Ecto neural progenitor cell (in vitro differentiated cells): ENCODE results near the gene C19orf73.

Source experiments
- DNase-seq: peaks from one replicate; pipeline ENCODE4 v3.0.0-alpha.2; 2018; ENCODE audit warnings: low spot score

Gene C19orf73

GRCh38 chr19:49101160-49101559 is 17.8 kb downstream of the C19orf73 start:
- DNase-seq: no peak

- no peak for DNase-seq
Measured at GRCh38 chr19:49098795-49099194, 20.1 kb downstream of the C19orf73 start.

DNA sequence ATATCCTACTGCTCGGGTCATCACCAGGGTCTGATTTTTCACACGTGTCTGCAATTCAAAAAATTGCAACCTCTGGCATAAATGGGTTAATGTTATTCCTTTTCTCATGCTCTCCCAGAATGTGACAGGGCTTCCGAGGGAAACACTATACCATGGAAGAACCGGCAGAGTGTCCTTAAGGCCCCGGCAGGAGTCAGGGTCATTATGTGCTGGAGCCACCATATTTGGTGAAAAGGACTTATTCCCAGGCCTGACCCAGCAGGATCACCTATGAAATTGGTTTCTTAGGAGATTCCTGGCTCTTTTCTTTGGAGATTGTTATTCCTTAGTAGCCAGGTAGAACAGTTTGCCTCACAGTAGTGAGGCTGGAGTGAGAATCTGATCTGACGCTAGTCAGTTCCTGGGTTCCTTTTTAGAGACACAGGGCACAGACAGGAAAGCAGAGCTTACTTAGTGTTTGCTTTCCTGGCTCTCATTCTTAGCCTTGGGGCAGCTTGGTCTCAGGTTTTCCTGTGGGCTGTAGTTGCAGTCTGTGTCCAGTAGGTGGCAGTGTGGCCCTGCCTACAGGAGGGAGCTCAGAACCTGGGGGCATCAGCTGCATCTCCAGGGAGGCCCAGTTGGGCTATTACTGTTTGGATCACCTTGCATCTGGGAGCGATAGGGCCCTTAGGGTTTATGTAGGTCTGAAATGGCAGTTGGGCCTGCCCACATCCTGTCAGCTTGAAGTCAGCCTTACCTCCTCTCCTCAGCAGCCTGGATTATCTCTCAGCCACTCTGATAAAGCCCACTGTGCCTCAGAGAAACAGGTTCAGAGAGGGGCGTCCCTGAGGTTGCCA is 21.3 kb downstream of the C19orf73 start:
- DNase-seq: peak; percentile 85

- no peak for DNase-seq
Measured at GRCh38 chr19:49094505-49095482, 24.1 kb downstream of the C19orf73 start.

DNA sequence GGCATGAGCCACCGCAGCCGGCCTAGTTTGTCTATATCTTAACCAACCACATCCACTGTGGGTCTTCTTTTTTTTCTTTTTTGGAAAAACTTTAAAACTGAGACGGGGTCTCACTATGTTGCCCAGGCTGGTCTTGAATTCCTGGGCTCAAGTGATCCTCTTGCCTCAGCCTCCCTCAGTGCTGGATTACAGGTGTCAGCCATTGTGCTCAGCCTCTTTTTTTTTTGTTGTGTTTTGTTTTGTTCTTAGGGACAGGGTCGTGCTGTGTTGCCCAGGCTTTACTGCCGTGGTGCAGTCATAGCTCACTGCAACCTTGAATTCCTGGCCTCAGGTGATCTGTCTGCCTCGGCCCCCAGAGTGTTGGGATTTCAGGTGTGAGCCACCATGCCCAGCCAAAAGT is 26.3 kb downstream of the C19orf73 start:
- no peak for DNase-seq

DNA sequence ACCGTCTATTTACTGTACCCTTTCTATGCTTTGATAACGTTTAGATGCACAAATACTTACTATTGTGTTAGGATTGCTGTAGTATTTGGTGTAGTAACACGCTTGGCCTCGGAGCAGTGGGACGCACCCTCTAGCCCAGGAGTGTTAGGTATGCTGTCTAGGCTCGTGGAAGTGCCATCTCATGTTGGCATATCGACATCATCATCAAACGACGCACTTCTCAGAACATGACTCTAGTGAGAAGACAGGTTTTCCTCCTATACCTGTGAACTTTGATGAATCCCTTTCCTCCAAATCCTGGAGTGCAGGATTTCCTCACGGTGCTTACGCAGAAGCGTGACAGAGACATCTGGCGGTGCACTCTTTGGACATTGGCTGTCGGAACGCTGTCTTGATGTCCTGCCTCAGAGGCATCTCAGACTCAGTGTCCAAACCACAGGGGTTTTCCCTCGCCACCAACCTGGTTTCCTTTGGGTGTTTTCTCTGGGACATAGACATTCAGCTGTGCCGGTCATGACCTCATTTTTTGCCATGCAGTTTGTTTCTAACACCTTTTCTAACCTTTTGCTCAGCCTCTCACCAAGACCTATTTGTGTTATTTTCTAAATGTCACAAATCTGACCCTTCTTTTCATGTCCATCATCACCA is 27.4 kb downstream of the C19orf73 start:
- no peak for DNase-seq

- no peak for DNase-seq
Measured at GRCh38 chr19:49086296-49086695, 32.6 kb downstream of the C19orf73 start.

DNA sequence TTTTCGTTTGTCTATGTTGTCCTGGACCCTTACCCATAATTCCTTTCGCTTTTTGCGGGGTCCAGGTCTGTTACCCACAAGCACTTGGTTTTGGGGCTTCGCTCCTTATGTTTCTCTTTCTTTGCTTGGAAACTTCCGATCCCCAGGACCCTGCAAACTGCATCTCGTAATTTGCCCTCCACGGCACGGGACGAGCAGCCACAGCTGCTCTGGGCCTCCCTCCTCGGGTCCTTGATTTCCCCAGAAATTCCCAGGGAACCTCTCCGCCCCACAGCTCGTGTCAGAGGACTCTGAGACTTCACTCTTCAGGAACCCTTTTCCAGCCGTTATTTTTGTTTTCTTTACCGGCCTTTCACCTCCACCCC is 33.1 kb downstream of the C19orf73 start:
- DNase-seq: no peak

DNA sequence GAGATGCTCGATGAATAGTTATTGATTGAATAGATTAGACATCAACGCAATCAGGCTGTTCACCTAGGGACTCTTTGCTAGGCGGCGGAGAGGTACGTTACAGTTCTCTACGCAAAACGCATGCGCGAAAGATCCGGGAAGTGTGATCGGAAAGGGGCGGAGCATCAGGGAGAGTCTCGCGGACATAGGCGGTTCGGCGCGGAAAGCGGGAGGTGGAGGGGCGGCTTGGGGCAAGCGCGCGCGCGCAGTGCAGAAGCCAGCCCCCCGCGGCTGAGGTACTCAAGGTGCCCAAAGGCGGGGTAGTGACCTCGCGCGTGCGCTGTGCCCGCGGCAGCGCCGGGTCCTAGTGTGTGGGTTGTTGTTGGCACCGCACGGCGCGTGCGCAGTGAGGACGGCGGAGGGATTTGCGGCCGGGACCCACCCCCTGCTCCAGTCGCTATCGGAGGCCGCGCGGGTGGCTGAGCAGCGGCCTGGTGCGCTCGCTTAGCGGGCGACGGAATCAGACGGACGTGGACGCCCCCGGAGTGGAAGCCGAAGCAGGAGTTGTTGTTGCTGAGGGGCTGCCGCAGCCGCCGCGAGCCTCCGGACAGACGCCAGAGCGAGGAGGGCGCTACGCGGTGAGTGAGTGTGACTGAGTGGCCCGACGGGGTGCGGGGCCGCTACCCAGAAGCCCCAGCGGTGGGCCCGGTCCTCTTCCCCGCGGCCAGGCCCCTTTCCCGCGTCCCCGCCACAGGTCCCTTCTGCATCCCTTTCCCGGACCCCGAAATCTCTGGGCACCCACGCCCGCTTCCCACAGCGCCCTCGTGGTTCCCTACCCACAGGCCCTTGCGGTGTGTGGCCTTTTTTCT is 33.7 kb downstream of the C19orf73 start, which contains the start of gene SNRNP70:
TSS of gene SNRNP70 (plus strand) at position 432 of the 848 bp plus-strand sequence. CDS start 964 bp downstream, outside the sequence.
- DNase-seq: peak; percentile 100

- DNase-seq: no peak
Measured at GRCh38 chr19:49084206-49085019, 34.5 kb downstream of the C19orf73 start.

DNA sequence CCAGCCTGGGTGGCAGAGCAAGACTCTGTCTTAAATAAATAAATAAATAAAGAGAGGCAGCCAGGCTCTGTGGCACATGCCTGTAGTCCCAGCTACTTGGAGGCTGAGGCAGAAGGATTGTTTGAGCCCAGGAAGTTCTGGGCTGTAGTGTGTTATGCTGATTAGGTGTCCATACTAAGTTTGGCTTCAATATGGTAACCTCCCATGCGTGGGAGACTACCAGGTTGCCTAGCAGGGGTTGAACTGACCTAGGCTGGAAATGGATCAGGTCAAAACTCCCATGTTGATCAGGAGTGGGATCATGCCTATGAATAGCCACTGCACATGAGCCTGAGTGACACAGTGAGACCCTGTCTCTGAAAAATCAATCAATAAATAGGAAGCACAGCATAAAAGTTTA is 37.7 kb downstream of the C19orf73 start:
- no peak for DNase-seq

GRCh38 chr19:49080392-49080791 is 38.6 kb downstream of the C19orf73 start:
- no peak for DNase-seq

GRCh38 chr19:49074869-49075268 is 44.1 kb downstream of the C19orf73 start:
- DNase-seq: peak; percentile 64

- DNase-seq: no peak
Measured at GRCh38 chr19:49073514-49074378, 45.2 kb downstream of the C19orf73 start.

DNA sequence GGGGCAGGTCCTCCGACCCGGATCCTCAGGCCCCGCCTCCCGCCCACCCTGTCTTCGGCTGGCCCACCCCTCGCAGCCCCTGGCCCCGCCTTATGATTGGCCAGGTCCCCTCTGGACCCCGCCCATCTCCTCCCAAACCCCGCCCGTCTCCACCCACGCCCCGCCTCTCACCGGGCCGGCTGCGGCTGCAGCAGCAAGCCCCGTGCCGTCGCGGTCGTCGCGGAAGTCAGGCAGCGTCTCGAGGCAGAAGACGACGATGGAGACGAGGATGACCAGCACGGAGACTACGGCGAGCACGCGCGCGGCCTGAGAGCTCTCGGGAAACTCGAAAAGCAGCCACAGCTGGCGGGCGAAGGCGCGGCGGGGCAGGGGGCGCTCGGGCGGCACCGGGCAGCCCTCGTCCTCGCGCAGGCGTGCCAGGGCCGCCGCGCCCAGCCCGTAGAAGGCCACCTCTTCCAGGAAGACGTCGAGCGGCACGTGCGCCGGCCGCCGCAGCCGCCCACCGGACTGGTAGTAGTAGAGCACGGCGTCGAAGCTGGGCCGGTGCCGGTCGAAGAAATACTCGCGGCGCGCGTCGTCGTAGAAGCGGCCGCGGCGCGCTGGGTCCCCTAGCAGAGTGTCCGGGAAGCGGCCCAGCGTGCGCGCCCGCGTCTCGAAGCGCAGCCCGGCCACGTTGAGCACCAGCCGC is 46.9 kb downstream of the C19orf73 start:
- peak; percentile 89 for DNase-seq

DNA sequence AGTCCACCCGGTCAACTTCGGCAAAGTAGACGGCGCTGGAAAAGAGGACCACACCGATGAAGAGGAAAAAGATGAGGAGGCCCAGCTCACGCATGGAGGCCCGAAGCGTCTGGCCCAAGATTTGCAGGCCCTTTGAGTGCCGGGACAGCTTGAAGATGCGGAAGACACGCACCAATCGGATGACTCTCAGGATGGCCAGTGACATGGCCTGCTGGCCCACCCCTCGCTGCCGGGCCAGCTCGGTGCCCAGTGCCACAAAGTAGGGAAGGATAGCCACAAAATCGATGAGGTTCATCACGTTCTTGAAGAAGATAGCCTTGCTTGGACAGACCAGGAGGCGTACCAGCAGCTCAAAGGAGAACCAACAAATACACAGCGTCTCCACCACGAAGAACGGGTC is 48.5 kb downstream of the C19orf73 start:
- DNase-seq: no peak

GRCh38 chr19:49069026-49069425 is 49.9 kb downstream of the C19orf73 start:
- no peak for DNase-seq
